NCI-H1092 treated with DMSO at 0.1 percent for 48 hours (cell line): ENCODE data around the gene FAM50A.

ENCODE experiments used
- DNase-seq: peaks from one replicate; lab custom pipeline; 2025; lab: John Stamatoyannopoulos, UW

Gene FAM50A

DNA sequence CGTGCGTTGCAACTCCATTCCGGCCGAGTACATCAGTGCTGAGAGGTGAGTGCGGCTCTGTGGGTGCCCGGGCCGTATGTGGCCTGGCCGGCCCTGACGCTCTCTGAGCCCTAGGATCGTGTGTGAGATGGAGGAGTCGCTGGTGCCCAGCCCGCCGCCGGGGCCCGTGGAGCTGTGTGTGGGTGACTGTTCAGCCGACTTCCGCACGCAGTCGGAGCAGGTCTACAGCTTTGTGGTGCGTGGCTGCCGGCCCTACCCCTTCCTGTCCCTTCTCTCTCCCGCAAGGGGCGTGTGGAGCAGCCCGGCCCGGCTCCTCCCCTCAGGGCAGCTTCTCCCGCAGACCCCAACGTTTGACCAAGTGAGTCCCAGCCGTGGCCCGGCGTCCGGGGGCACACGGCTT lies 22.1 kb downstream of the FAM50A start:
- DNase-seq, result no peak

DNA sequence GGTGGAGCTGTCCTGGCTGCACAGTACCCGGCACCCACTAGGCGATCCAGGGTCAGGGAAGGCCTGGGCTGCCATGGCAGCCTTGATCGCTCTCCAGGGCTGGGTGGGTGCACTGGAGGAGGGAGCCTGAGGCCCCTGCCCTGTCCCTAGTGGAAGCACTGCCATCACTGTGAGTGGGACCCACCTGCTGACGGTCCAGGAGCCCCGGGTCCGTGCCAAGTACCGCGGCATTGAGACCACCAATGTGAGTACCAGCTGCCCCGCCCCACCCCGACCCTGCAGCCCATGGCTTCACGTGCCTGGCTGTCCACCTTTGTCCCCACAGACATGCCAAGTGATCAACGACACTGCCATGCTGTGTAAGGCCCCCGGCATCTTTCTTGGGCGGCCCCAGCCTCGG lies 23.0 kb downstream of the FAM50A start:
- no peak for DNase-seq

GRCh38 chrX:154467556-154467955 lies 23.6 kb downstream of the FAM50A start:
- DNase-seq, result no peak

DNA sequence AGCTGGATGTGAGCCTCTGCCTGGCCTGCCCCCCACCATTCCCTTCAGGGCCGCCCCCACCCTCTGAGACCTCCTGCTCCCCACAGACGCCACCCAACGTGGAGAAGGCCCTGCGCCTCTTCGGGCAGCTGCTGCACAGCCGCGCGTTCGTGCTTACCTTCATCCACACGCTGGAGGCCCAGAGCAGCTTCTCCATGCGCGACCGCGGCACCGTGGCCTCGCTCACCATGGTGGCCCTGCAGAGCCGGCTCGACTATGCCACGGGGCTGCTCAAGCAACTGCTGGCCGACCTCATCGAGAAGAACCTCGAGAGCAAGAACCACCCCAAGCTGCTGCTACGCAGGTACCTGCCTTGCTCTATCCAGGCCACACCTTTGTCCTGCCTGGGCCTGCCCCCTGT lies 24.3 kb downstream of the FAM50A start:
- DNase-seq, result no peak

DNA sequence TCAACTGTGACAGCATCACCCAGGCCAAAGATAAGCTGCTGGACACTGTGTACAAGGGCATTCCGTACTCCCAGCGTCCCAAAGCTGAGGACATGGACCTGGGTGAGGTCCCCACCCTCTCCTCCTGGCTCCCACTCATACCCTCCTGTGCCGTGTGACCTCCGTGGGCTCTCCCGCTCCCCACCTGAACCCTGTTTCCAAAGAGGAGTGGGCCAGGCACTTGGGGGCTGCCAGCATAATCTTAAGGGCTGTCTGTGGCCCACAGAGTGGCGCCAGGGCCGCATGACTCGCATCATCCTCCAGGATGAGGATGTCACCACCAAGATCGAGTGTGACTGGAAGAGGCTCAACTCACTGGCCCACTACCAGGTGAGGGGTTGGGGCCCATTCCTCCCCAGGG lies 25.2 kb downstream of the FAM50A start:
- no peak for DNase-seq

GRCh38 chrX:154469880-154470279 lies 25.9 kb downstream of the FAM50A start:
- DNase-seq, result no peak

GRCh38 chrX:154470434-154470833 lies 26.5 kb downstream of the FAM50A start:
- no peak for DNase-seq

- DNase-seq, result no peak
Observed at GRCh38 chrX:154470914-154471568, 27.1 kb downstream of the FAM50A start.

GRCh38 chrX:154471839-154472684 lies 28.1 kb downstream of the FAM50A start:
- DNase-seq, result no peak

DNA sequence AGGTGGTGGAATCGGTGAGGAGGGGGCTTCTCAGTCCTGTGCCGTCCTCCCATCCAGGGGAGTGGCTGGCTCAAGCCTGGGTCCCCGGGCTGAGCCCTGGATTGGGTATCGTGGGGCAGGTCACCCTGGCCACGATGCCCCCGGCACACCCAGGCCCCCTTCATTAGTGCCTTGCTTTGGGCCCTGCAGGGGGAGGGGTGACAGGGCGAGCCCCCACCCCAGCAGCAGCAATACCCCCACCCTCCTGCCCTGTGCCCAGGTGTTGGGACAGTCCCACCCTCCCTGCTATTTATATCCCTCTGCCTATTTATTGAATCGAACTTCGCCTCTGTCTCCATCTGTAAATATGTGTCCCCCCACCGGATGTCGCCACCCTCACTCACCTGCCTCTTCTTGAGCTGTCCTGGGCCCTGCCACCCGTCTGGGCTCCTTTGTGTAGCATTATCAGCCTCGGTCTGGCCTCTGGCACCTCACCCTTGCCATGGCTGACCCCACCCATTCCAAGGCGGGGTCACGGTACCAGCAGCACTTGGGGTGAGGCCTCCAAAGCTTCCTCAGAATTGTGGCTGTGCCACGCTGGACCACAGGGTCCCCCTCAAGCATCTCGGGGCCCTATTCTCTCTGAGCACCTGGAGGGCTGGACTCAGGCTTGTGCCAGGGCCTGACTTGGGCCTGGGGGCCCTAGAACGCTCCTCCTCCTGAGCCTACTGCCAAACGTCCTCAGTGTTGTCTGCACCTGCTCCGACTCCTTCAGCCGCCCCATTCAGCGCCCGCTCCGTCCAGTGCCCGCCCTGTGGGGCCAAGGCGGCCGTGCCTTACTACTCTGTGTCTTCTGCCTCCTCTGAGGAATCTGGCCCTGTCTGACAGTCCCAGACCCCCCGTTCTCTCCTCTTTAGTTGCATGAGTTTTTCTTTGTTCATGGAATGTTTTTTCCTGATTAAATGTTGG lies 29.0 kb downstream of the FAM50A start:
- DNase-seq, result no peak

DNA sequence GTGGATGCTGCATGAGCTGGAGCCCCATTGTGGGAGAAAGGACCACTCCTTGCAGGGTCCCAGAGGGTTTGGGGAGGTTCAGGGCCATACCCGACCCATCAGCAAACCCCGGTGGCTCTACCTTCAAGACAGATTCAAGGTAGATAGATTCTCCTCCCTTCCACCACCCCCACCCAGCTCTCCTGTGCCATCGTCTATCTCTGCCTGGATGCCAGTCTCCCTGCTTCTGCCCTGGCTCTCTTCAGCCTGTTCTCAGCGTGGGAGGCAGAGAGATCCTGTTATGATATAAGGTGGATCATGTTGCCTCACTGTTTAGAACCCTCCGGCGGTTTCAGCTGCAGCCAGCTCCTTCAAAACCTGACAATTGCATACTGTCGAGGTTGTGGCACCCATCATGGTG lies 29.7 kb downstream of the FAM50A start:
- no peak for DNase-seq

- DNase-seq, result no peak
Observed at GRCh38 chrX:154476821-154477220, 32.9 kb downstream of the FAM50A start.

DNA sequence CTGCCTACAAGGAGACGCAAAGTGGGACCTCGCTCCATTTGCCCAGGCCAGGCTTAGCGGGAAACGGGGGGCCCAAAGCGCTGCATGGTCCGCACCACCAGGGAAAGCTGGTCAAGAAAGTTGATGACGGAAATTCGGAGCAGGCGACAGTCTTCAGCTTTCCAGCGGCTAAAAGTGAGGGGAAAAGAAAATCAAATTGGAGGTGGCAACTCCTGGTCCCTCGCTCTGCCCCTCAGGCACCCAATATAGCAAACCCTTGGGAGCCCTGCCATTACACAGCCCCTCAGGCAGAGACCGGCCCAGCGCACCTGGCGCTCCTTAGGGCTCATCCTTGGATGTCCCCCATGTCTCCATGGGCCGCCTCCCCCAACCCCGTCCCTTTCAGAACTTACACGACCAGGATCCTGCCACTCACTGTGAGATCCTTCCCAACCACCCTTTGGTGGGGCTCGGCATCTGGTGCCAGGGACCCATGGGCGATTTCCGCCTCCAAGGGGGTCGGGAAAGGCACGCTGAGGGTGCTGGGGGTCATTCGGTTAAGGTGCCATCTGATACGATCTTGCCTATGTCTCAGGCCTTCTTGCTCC lies 34.0 kb downstream of the FAM50A start:
- no peak for DNase-seq

DNA sequence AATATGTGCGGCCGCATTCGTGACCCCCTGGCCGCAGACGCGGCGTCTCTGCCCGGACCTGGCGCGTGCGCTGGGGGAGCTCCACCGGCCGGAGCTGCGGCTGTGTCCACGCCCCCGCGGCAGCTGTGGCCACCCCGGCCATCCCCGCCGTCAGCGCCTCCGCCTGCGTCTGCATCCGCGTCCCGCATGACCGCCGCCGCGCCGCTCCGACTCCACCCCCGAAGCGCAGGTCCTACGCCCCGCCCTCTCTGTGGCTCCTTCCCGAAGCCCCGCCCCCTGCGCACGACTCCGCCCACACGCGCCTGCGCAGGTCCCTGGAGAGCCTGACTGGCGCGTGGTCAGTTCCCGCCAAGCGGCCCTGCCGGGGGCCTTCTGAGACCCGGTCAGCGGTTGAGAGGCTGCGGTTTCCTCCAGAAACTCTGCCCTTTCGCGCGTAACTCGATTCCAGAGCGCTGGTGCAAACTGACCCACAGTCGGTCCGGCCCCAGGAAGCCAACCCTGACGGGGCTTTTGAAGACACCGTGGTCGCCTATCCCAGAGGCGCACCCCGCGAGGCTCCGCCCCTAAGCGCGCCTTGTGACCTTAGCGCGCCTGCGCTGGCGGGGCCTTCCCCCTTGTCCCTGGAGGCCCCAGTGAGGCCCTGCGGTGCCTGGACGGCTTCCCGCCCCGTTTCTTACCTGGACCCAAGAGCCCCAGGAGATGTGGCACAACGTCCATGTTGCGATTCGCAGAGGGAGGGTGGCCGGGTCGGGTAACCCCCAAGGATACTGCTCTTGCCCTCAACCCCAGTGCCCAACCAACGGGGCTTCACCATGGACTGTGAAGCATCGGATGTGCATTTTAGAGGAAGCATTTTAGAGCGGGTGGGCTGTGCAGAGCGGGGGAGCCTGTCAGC lies 35.0 kb downstream of the FAM50A start, which contains the start of gene LAGE3:
TSS of gene LAGE3 (minus strand) at position 554 of the 895 bp plus-strand sequence. CDS start at position 188, 366 bp downstream.
- peak; percentile 92 for DNase-seq

GRCh38 chrX:154481195-154481594 lies 37.3 kb downstream of the FAM50A start:
- no peak for DNase-seq

- DNase-seq, result no peak
Observed at GRCh38 chrX:154481911-154482601, 38.1 kb downstream of the FAM50A start.

DNA sequence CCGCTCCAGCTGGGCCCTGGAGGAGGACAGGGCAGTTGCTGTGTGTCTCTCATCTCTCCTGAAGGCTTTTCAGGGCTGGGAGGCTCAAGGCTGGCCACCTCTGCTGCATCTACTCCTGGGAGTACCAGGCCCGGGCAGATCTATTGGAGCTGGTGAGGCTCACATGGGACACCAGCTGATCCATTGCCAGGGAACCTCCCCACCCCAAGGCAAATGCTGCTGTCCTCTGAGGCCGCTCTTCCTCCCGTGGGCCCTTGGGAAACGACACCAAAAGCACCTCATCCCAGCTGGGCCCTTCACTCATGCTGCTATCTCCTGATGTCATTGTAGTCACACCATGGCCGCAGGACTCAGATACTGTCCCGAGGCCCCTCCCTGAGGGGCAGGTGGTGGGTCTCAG lies 38.8 kb downstream of the FAM50A start:
- no peak for DNase-seq

DNA sequence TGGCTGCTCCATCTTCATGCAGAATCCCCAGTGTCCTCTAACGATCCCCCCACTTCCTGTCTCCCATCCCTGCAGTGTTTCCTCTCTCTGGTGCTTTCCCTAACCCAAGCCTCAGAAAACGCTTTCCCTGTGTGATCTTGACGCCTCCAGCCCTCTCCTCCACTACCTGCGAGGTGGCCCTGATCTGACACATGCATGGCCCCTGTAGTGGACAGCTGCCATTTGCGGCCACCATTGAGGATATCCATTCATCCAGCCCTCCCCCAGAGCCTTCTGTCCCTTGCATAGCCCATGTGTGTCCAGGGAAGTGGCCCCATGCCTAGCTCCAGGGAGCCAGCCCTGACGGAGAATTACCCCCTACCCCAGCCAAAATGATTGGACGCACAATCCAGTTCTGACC lies 39.4 kb downstream of the FAM50A start:
- no peak for DNase-seq

DNA sequence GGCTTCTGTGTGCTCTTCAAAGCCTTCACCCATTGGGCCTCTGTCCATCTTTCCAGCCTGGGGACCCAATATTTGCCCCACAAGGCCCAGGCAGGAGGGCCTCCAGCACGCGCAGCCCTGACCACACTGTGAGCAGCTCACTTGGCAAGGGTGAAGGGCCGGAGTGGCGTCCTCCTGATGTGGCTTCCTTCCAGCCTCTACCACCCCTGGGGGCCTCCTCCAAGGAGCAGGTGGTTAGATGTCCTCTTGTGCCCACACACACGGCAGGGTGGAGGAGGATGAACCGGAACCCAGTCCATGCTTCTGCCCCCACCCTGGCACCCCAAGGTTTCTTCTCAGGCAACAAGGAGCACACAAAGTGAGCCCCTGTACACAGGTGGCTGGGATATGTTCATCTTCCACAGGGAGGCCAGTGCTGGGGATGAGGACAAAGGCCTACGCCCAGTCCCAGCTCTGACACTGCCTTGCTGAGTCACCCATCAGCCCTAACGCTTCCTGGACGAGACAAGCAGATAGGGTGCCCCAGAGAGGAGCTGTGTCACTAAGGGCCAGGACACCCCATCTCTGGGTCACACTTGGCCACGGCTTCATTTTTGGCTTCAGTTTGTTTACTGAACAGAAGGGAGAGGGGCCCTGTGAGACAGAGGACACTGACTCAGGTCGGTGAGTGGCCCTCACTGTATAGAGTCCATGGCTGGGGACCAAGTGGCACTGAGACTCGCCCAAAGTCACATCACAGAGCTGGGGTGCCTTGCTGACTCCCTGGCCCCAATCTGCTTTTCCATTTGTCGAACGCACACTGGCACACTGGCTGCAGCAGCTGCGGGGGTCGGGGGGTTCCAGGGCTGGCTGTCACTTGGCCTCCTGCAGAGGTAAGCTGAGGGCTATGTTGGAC lies 40.6 kb downstream of the FAM50A start:
- no peak for DNase-seq
